ENCODE results near the gene CLN5. TPM values are rescaled to one million over a fixed set of nuclear protein-coding genes. Genes with fewer than 3 reads are reported as not detected.

Gene CLN5
- total RNA-seq, 1 donor from 2014 or later = 22.7 TPM

- Mint-ChIP-seq H3K27me3 (ENCODE audit: low read depth) (peaks cover 17% of the 10 kb centered on the region), H3K36me3 (ENCODE audit: low read depth) (no peaks in the 10 kb centered on the region), H3K4me1 (ENCODE audit: low read depth) (peaks cover 21% of the 10 kb centered on the region), H3K27ac (ENCODE audit: unreplicated experiment) (no peak overlapping the region), H3K4me3 (ENCODE audit: unreplicated experiment) (no peak overlapping the region), H3K9me3 (ENCODE audit: low read depth) (no peaks in the 10 kb centered on the region)
- no peak for TF ChIP-seq CTCF (IDR thresholded peaks at IDR 0.05)
- no peak for DNase-seq (ENCODE audit: low spot score)
Observed at GRCh38 chr13:76969488-76970365, 22.2 kb upstream of the CLN5 start.

GRCh38 chr13:76971215-76971614 is 20.7 kb upstream of the CLN5 start:
- Mint-ChIP-seq H3K4me1 (ENCODE audit: low read depth) (peaks cover 10% of the 10 kb centered on the region), H3K9me3 (ENCODE audit: low read depth) (no peaks in the 10 kb centered on the region), H3K4me3 (ENCODE audit: unreplicated experiment) (no peak overlapping the region), H3K27ac (ENCODE audit: unreplicated experiment) (no peak overlapping the region), H3K27me3 (ENCODE audit: low read depth) (peaks cover 18% of the 10 kb centered on the region), H3K36me3 (ENCODE audit: low read depth) (no peaks in the 10 kb centered on the region)
- no peak for TF ChIP-seq CTCF (IDR thresholded peaks at IDR 0.05)
- DNase-seq (ENCODE audit: low spot score) = no peak

- Mint-ChIP-seq H3K27me3 (ENCODE audit: low read depth) (peaks cover 21% of the 10 kb centered on the region), H3K36me3 (ENCODE audit: low read depth) (no peaks in the 10 kb centered on the region), H3K27ac (ENCODE audit: unreplicated experiment) (no peak overlapping the region), H3K4me1 (ENCODE audit: low read depth) (peaks cover 4% of the 10 kb centered on the region), H3K9me3 (ENCODE audit: low read depth) (no peaks in the 10 kb centered on the region), H3K4me3 (ENCODE audit: unreplicated experiment) (no peak overlapping the region)
- no peak for TF ChIP-seq CTCF (IDR thresholded peaks at IDR 0.05)
- no peak for DNase-seq (ENCODE audit: low spot score)
Observed at GRCh38 chr13:76971851-76972829, 19.7 kb upstream of the CLN5 start.

- DNase-seq (ENCODE audit: low spot score) = no peak
- H3K27ac Mint-ChIP-seq (ENCODE audit: unreplicated experiment) = no peak overlapping the region
- H3K4me3 Mint-ChIP-seq (ENCODE audit: unreplicated experiment) = no peak overlapping the region
- H3K9me3 Mint-ChIP-seq (ENCODE audit: low read depth) = no peaks in the 10 kb centered on the region
- no peak for TF ChIP-seq CTCF (IDR thresholded peaks at IDR 0.05)
- peaks cover 27% of the 10 kb centered on the region for H3K27me3 Mint-ChIP-seq (ENCODE audit: low read depth)
- H3K4me1 Mint-ChIP-seq (ENCODE audit: low read depth) = peaks cover 6% of the 10 kb centered on the region
- no peaks in the 10 kb centered on the region for H3K36me3 Mint-ChIP-seq (ENCODE audit: low read depth)
Observed at GRCh38 chr13:76973920-76974617, 17.8 kb upstream of the CLN5 start.

GRCh38 chr13:76974618-76974975 is 17.3 kb upstream of the CLN5 start:
- peaks cover 6% of the 10 kb centered on the region for H3K4me1 Mint-ChIP-seq (ENCODE audit: low read depth)
- H3K27me3 Mint-ChIP-seq (ENCODE audit: low read depth) = peaks cover 27% of the 10 kb centered on the region
- no peak overlapping the region for H3K4me3 Mint-ChIP-seq (ENCODE audit: unreplicated experiment)
- H3K9me3 Mint-ChIP-seq (ENCODE audit: low read depth) = no peaks in the 10 kb centered on the region
- H3K36me3 Mint-ChIP-seq (ENCODE audit: low read depth) = no peaks in the 10 kb centered on the region
- no peak overlapping the region for H3K27ac Mint-ChIP-seq (ENCODE audit: unreplicated experiment)
- no peak for TF ChIP-seq CTCF (IDR thresholded peaks at IDR 0.05)
- DNase-seq (ENCODE audit: low spot score) = no peak
